Vagina (tissue), 2 donors: ENCODE results near the gene SYT2. TPM values are rescaled to one million over a fixed set of nuclear protein-coding genes. Genes with fewer than 3 reads are reported as not detected.

ENCODE experiments used
- DNase-seq, 2 donors: peaks; one replicate each; pipeline ENCODE4 v3.0.0-alpha.2; 2017; ENCODE audit errors: extremely low spot score in 2 of 2
- H3K27ac ChIP-seq: fragments of 200-600 bp; sonication (generic); one replicate; pipeline ENCODE4 v1.5.1; 2019
- H3K27me3 ChIP-seq: fragments of 200-600 bp; sonication (generic); one replicate; pipeline ENCODE4 v1.5.1; 2019
- H3K36me3 ChIP-seq, 2 donors: fragments of 200-600 bp; sonication (generic); one replicate each; pipeline ENCODE4 v1.5.1; 2017 to 2019
- H3K4me1 ChIP-seq: fragments of 200-600 bp; sonication (generic); one replicate; pipeline ENCODE4 v1.5.1; 2019
- H3K4me3 ChIP-seq, 2 donors: fragments of 200-600 bp; sonication (generic); 1 replicate in 1 of 2; 2 replicates in 1 of 2; pipeline ENCODE4 v1.5.1; 2016 to 2019
- H3K9me3 ChIP-seq: fragments of 200-600 bp; sonication (generic); one replicate; pipeline ENCODE4 v1.5.1; 2019
- POLR2A ChIP-seq, 2 donors: fragments of 450-650 bp; IDR thresholded peaks; one replicate each; pipeline ENCODE4 v1.6.1; 2017; ENCODE audit warnings: antibody characterized with exemption in 2 of 2, mild to moderate bottlenecking in 2 of 2, moderate library complexity in 2 of 2
- POLR2AphosphoS5 ChIP-seq, 2 donors: sonication (generic); formaldehyde crosslinking; IDR thresholded peaks; one replicate each; pipeline ENCODE4 v1.9.0; 2017; ENCODE audit warnings: antibody characterized with exemption in 2 of 2, mild to moderate bottlenecking in 2 of 2, low read depth in 1 of 2; ENCODE audit not compliant: insufficient read depth in 1 of 2
- intact Hi-C: fragments of 100-400 bp; cut with DNase I; formaldehyde crosslinking; loops from one replicate; pipeline ENCODE4 v1.15.1; 2023
- total RNA-seq: library from RNA; depleted of rRNA; stranded (reverse); fragments of >200 nt; gene quantifications from one replicate; pipeline ENCODE4 v1.2.3, GENCODE V29; 2016
- TF ChIP-seq, protein P1 (sequence below), 3 experiments: fragments of 450-650 bp in 2 of 3; fragments of 200-600 bp in 1 of 3; sonication (generic) in 1 of 3; IDR thresholded peaks; one replicate each; pipeline ENCODE4 v1.5.1; 2017 to 2019; ENCODE audit warnings: antibody characterized with exemption in 3 of 3, mild to moderate bottlenecking in 2 of 3, moderate library complexity in 2 of 3

Gene SYT2
- total RNA-seq, 1 donor from 2014 or later: not detected

DNA sequence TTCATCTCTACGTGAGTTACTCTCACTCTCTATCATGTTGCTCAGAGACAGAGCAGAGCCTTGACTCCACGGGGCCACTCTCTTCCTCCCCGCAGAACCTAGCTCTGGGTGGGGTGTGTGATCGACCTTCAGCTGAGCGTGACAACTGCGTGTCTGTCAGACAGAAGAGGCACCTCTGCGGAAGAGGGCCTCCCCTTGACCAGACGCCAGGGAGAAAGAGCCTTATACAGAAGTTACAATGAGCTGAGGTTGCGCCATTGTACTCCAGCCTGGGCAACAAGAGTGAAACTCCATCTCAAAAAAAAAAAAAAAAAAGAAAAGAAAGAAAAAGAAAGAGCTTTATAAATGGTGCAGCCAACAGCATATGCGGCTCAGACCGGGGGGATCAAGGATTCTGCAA lies 22.9 kb downstream of the SYT2 start:
- DNase-seq: no peak
- Histone ChIP-seq H3K27ac (no peak overlapping the region), H3K4me3 (no peak overlapping the region), H3K4me1 (no peaks in the 10 kb centered on the region), H3K36me3 (no peaks in the 10 kb centered on the region), H3K27me3 (no peaks in the 10 kb centered on the region), H3K9me3 (no peaks in the 10 kb centered on the region)
- intact Hi-C loops: no loop called here
- TF ChIP-seq POLR2A (IDR thresholded peaks at IDR 0.05) (no peak), POLR2AphosphoS5 (IDR thresholded peaks at IDR 0.05; ENCODE audit: insufficient read depth in 1 of 2, low read depth in 1 of 2) (no peak)
- TF ChIP-seq, protein P1, sequence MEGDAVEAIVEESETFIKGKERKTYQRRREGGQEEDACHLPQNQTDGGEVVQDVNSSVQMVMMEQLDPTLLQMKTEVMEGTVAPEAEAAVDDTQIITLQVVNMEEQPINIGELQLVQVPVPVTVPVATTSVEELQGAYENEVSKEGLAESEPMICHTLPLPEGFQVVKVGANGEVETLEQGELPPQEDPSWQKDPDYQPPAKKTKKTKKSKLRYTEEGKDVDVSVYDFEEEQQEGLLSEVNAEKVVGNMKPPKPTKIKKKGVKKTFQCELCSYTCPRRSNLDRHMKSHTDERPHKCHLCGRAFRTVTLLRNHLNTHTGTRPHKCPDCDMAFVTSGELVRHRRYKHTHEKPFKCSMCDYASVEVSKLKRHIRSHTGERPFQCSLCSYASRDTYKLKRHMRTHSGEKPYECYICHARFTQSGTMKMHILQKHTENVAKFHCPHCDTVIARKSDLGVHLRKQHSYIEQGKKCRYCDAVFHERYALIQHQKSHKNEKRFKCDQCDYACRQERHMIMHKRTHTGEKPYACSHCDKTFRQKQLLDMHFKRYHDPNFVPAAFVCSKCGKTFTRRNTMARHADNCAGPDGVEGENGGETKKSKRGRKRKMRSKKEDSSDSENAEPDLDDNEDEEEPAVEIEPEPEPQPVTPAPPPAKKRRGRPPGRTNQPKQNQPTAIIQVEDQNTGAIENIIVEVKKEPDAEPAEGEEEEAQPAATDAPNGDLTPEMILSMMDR (IDR thresholded peaks at IDR 0.05): no peak

DNA sequence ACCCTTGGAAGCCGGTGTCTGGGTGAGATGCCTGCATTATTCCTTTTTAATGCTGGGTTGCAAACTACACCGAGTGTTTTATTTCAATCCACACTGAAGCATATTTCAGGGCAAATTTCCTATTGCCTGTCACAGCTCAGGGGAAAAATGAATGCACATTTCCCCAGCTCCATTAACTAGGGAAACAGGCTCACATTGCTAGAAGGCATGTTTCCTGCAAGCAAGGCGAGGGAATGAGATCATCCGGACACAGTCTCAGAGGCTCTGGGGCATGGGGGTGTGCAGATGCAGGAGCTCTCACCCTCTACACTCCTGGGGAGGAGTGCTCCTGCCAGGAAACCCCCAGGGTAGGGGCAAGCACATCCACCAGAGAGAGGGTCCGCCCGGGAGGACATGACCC lies 24.6 kb downstream of the SYT2 start:
- DNase-seq: no peak
- Histone ChIP-seq H3K4me3 (no peak overlapping the region), H3K36me3 (no peaks in the 10 kb centered on the region), H3K4me1 (no peaks in the 10 kb centered on the region), H3K27ac (no peak overlapping the region), H3K27me3 (no peaks in the 10 kb centered on the region), H3K9me3 (no peaks in the 10 kb centered on the region)
- TF ChIP-seq POLR2A (IDR thresholded peaks at IDR 0.05): no peak
- TF ChIP-seq, protein P1 (IDR thresholded peaks at IDR 0.05): no peak
- no peak for TF ChIP-seq POLR2AphosphoS5 (IDR thresholded peaks at IDR 0.05; ENCODE audit: insufficient read depth in 1 of 2, low read depth in 1 of 2)
- intact Hi-C loops: no loop called here

DNA sequence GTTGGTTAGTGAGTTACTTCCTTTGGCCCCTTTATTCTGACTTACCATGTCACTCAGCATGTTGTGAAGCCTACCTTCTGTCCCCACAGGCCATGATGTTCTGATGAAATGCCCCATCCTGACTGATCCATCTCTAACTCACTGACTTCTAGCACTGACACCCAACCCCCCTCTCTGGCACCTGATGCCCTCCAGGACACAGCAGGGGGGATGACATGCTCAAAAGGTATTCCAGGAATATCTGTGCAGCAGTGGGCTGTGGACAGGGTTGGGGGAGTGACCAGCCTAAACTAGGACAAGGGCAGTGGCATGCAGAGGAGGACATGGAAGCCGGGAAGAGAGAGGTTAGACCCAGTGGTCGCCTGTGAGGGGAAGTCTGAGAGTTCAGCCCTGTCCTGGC lies 25.5 kb downstream of the SYT2 start:
- Histone ChIP-seq H3K27me3 (no peaks in the 10 kb centered on the region), H3K27ac (no peak overlapping the region)

DNA sequence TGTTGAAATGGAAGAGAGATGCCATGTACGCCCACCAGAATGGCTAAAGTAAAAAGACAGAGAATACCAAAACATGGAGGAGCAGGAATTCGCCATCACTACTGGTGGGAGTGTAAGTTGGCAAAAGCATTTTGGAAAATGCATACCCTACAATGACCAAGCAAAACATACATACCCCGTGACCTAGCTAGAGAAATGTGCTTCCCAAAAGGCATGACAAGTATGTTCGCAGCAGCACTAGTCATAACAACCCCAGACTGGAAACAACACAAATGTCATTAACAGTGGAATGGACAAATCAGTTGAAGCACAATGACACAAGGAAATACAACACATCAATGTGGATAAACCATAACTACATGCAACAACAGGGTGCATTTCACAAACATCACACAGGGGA lies 27.2 kb downstream of the SYT2 start:
- Histone ChIP-seq H3K27ac (no peak overlapping the region), H3K27me3 (no peaks in the 10 kb centered on the region), H3K36me3 (no peaks in the 10 kb centered on the region), H3K4me3 (no peak overlapping the region), H3K9me3 (no peaks in the 10 kb centered on the region), H3K4me1 (no peaks in the 10 kb centered on the region)
- DNase-seq: no peak
- intact Hi-C loops: no loop called here
- TF ChIP-seq, protein P1 (IDR thresholded peaks at IDR 0.05): no peak
- TF ChIP-seq POLR2AphosphoS5 (IDR thresholded peaks at IDR 0.05; ENCODE audit: insufficient read depth in 1 of 2, low read depth in 1 of 2): no peak
- no peak for TF ChIP-seq POLR2A (IDR thresholded peaks at IDR 0.05)

More for the DNA sequence above, 25.5 kb downstream of the SYT2 start:
- intact Hi-C loops: no loop called here
- no peak for TF ChIP-seq POLR2A (IDR thresholded peaks at IDR 0.05)
- TF ChIP-seq, protein P1 (IDR thresholded peaks at IDR 0.05): no peak
- no peak for TF ChIP-seq POLR2AphosphoS5 (IDR thresholded peaks at IDR 0.05; ENCODE audit: insufficient read depth in 1 of 2, low read depth in 1 of 2)
- H3K36me3 ChIP-seq: no peaks in the 10 kb centered on the region
- DNase-seq: no peak
- no peak overlapping the region for H3K4me3 ChIP-seq
- H3K9me3 ChIP-seq: no peaks in the 10 kb centered on the region
- H3K4me1 ChIP-seq: no peaks in the 10 kb centered on the region

DNA sequence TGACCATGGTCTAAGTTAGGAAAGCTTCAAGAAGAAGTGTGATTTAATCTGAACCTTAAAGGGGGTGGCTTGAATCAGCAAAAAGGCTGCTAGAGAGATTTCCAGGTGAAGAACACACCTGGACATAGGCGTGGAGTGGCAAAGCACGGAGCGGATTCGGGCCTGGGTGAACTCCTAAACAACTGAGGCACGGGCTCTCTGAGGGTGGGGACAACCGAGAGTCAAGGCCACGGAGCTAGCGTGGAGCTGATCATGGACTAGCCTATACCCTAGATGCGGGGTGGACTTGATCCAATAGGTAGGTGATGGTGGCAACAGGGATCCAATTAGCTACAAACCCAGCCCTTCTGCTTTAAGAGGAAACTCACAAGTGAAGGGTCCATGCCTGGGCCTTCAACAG lies 27.8 kb downstream of the SYT2 start:
- intact Hi-C loops: no loop called here
- Histone ChIP-seq H3K4me3 (no peak overlapping the region), H3K36me3 (no peaks in the 10 kb centered on the region), H3K9me3 (no peaks in the 10 kb centered on the region), H3K4me1 (no peaks in the 10 kb centered on the region), H3K27me3 (no peaks in the 10 kb centered on the region), H3K27ac (no peak overlapping the region)
- TF ChIP-seq POLR2A (IDR thresholded peaks at IDR 0.05) (no peak), POLR2AphosphoS5 (IDR thresholded peaks at IDR 0.05; ENCODE audit: insufficient read depth in 1 of 2, low read depth in 1 of 2) (no peak)
- TF ChIP-seq, protein P1 (IDR thresholded peaks at IDR 0.05): no peak
- DNase-seq: no peak
